Measurements from ENCODE around the gene PTN.

GRCh38 chr7:137296576-137296975 is 47.0 kb downstream of the PTN start:
- no peak for TF ChIP-seq CTCF (IDR thresholded peaks at IDR 0.05)
- TF ChIP-seq POLR2A (IDR thresholded peaks at IDR 0.05) = no peak
